DND-41 (cell line): ENCODE results near the gene ZSCAN21.

Experiments used
- CTCF ChIP-seq: IDR thresholded peaks from 2 replicates; pipeline ENCODE4 v1.5.1; 2012; ENCODE audit warnings: borderline replicate concordance, low read length, moderate library complexity, mild to moderate bottlenecking; ENCODE audit not compliant: poor library complexity, severe bottlenecking; ENCODE audit errors: extremely low read depth
- EZH2 ChIP-seq: IDR thresholded peaks from 3 replicates; pipeline ENCODE4 v1.6.1; 2012; ENCODE audit warnings: borderline replicate concordance, low read depth, mild to moderate bottlenecking, moderate library complexity, low read length, inconsistent platforms; ENCODE audit not compliant: severe bottlenecking

- TF ChIP-seq CTCF (no peak), EZH2 (no peak)
Measured at GRCh38 chr7:100099452-100099851, 49.9 kb downstream of the ZSCAN21 start.
